ENCODE results near the gene NT5M. TPM values are rescaled to one million over a fixed set of nuclear protein-coding genes. Genes with fewer than 3 reads are reported as not detected.
"Not testable (repeated sequence)": the region's sequence is repeated elsewhere in the genome, so short reads cannot be mapped to it uniquely, and the experiment has no call there.

NT5M gene
- total RNA-seq, 4 donors from 2014 or later, result 0.68 to 4.2 (median 1.7) TPM; not detected in 1

DNA sequence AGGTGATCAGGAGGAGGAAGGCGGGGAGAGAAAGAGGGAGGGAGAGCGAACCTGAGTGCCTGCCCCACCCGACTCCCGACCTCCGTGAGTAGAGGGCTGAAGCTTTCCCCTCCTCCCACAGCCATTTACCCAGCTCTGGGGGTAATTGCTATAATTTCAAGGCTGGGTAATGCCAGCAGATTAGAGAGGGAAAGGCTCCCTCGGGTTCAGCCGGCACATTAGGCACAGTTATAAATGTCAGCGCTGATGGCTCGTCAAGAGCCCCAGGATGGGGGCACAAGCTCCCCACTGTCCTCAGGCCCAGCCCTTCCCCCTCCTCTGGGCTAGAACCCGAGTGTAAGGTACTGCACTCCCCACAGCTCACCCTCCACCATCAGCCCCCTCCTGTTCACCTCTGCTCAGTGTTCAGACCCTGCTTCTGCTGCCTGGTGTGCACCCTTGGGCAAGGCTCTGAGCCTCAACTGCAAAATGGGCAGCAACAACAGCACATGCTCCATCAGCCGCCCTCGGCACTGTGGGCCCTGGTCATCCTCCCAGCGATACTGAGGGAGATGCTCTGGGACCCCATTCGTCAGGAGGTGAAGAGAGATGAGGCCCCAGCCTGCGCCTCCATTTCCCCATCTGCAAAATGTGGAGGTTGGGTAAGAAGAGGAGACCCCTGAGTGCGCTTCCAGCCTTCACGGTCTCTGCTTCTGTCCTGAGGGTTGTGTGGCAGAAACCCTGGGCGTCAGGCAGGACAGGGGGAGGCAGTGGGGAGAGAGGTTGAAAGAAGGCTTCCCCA lies 77.2 kb downstream of the NT5M start:
- no peaks in the 10 kb centered on the region for H3K36me3 ChIP-seq
- no peaks in the 10 kb centered on the region for H3K9me3 ChIP-seq
- TF ChIP-seq, protein P1, sequence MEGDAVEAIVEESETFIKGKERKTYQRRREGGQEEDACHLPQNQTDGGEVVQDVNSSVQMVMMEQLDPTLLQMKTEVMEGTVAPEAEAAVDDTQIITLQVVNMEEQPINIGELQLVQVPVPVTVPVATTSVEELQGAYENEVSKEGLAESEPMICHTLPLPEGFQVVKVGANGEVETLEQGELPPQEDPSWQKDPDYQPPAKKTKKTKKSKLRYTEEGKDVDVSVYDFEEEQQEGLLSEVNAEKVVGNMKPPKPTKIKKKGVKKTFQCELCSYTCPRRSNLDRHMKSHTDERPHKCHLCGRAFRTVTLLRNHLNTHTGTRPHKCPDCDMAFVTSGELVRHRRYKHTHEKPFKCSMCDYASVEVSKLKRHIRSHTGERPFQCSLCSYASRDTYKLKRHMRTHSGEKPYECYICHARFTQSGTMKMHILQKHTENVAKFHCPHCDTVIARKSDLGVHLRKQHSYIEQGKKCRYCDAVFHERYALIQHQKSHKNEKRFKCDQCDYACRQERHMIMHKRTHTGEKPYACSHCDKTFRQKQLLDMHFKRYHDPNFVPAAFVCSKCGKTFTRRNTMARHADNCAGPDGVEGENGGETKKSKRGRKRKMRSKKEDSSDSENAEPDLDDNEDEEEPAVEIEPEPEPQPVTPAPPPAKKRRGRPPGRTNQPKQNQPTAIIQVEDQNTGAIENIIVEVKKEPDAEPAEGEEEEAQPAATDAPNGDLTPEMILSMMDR (IDR thresholded peaks at IDR 0.05), result no peak
- no peak for TF ChIP-seq POLR2A (IDR thresholded peaks at IDR 0.05)
- no peak for TF ChIP-seq POLR2AphosphoS5 (IDR thresholded peaks at IDR 0.05)
- TF ChIP-seq EP300 (IDR thresholded peaks at IDR 0.05; ENCODE audit: low read depth), result no peak
- intact Hi-C loops (cut with DNase I; ENCODE audit: low total_unique reads) (no loop called here), in situ Hi-C loops (cut with MboI; ENCODE audit: low pct_ligation_motif_present in 1 of 4, low pct_unique_long_range_greater_than_20kb in 1 of 4, low sequenced_read_pairs in 3 of 4) (no loop called here)
- 63% methylated on average over 18 of the region's 18 CpGs; no CpG with 5 or more reads in 1 of the 2 donors for WGBS, 2 donors (ENCODE audit: low coverage in 1 of 2)
- no peaks in the 10 kb centered on the region for H3K4me1 ChIP-seq
- DNase-seq, result no peak
- peaks cover 28% of the 10 kb centered on the region for H3K27me3 ChIP-seq
- no peak overlapping the region for H3K27ac ChIP-seq
- no peak overlapping the region for H3K4me3 ChIP-seq

- WGBS, 2 donors (ENCODE audit: low coverage in 1 of 2), result 32 to 34% methylated on average over 6 of the region's 6 CpGs
- in situ Hi-C loops (cut with MboI; ENCODE audit: low pct_ligation_motif_present in 1 of 4, low pct_unique_long_range_greater_than_20kb in 1 of 4, low sequenced_read_pairs in 3 of 4), result no loop called here
Measured at GRCh38 chr17:17381446-17382064, 78.4 kb downstream of the NT5M start.

GRCh38 chr17:17382065-17382459 lies 78.9 kb downstream of the NT5M start:
- in situ Hi-C loops (cut with MboI; ENCODE audit: low pct_ligation_motif_present in 1 of 4, low pct_unique_long_range_greater_than_20kb in 1 of 4, low sequenced_read_pairs in 3 of 4), result no loop called here
- Histone ChIP-seq H3K4me1 (peaks cover 0 to 2% (median 0%) of the 10 kb centered on the region in 4 donors), H3K9me3 (no peaks in the 10 kb centered on the region), H3K27me3 (peaks cover 28% of the 10 kb centered on the region), H3K4me3 (no peak overlapping the region), H3K36me3 (no peaks in the 10 kb centered on the region), H3K27ac (no peak overlapping the region)
- intact Hi-C loops (cut with DNase I; ENCODE audit: low total_unique reads), result no loop called here
- 70% methylated on average over 2 to 3 of the region's 3 CpGs for WGBS, 2 donors (ENCODE audit: low coverage in 1 of 2)
- TF ChIP-seq POLR2AphosphoS5 (IDR thresholded peaks at IDR 0.05) (no peak), EP300 (IDR thresholded peaks at IDR 0.05; ENCODE audit: low read depth) (no peak), POLR2A (IDR thresholded peaks at IDR 0.05) (no peak)
- TF ChIP-seq, protein P1 (IDR thresholded peaks at IDR 0.05), result no peak
- no peak for DNase-seq

More at GRCh38 chr17:17381446-17382064, 78.4 kb downstream of the NT5M start:
- Histone ChIP-seq H3K4me3 (no peak overlapping the region), H3K27me3 (peaks cover 28% of the 10 kb centered on the region), H3K4me1 (no peaks in the 10 kb centered on the region), H3K9me3 (no peaks in the 10 kb centered on the region), H3K36me3 (no peaks in the 10 kb centered on the region), H3K27ac (no peak overlapping the region)
- no peak for DNase-seq
- intact Hi-C loops (cut with DNase I; ENCODE audit: low total_unique reads), result no loop called here
- TF ChIP-seq EP300 (IDR thresholded peaks at IDR 0.05; ENCODE audit: low read depth), result no peak
- TF ChIP-seq, protein P1 (IDR thresholded peaks at IDR 0.05), result no peak
- no peak for TF ChIP-seq POLR2AphosphoS5 (IDR thresholded peaks at IDR 0.05)
- TF ChIP-seq POLR2A (IDR thresholded peaks at IDR 0.05), result no peak

GRCh38 chr17:17382971-17383370 lies 79.8 kb downstream of the NT5M start:
- no peaks in the 10 kb centered on the region for H3K36me3 ChIP-seq
- intact Hi-C loops (cut with DNase I; ENCODE audit: low total_unique reads) (no loop called here), in situ Hi-C loops (cut with MboI; ENCODE audit: low pct_ligation_motif_present in 1 of 4, low pct_unique_long_range_greater_than_20kb in 1 of 4, low sequenced_read_pairs in 3 of 4) (no loop called here)
- DNase-seq, result no peak
- no peak for TF ChIP-seq POLR2A (IDR thresholded peaks at IDR 0.05)
- no peak for TF ChIP-seq POLR2AphosphoS5 (IDR thresholded peaks at IDR 0.05)
- TF ChIP-seq EP300 (IDR thresholded peaks at IDR 0.05; ENCODE audit: low read depth), result no peak
- TF ChIP-seq, protein P1 (IDR thresholded peaks at IDR 0.05), result no peak
- WGBS, 2 donors (ENCODE audit: low coverage in 1 of 2), result 70 to 71% methylated on average over 5 to 6 of the region's 6 CpGs
- no peak overlapping the region for H3K27ac ChIP-seq
- H3K4me3 ChIP-seq, result no peak overlapping the region
- H3K27me3 ChIP-seq, result peaks cover 28% of the 10 kb centered on the region
- H3K4me1 ChIP-seq, result peaks cover 0 to 10% (median 0%) of the 10 kb centered on the region in 4 donors
- no peaks in the 10 kb centered on the region for H3K9me3 ChIP-seq

- H3K27me3 ChIP-seq, result peaks cover 28% of the 10 kb centered on the region
- in situ Hi-C loops (cut with MboI; ENCODE audit: low pct_ligation_motif_present in 1 of 4, low pct_unique_long_range_greater_than_20kb in 1 of 4, low sequenced_read_pairs in 3 of 4); H3K4me1 ChIP-seq; H3K4me3 ChIP-seq; H3K36me3 ChIP-seq; intact Hi-C loops (cut with DNase I; ENCODE audit: low total_unique reads); H3K27ac ChIP-seq; H3K9me3 ChIP-seq; DNase-seq: not testable (repeated sequence)
- 95 to 96% methylated on average over 6 to 61 of the region's 61 CpGs for WGBS, 2 donors (ENCODE audit: low coverage in 1 of 2)
Measured at GRCh38 chr17:17383431-17384290, 80.5 kb downstream of the NT5M start.

Data from transverse colon (tissue), 4 donors.